Parathyroid adenoma (tissue), 2 donors: ENCODE measurements around the gene TM2D3.

ENCODE experiments used
- H2AFZ ChIP-seq: fragments of 300-600 bp; sonication (generic); one replicate; pipeline ENCODE4 v1.7.0; 2017; ENCODE audit warnings: antibody characterized with exemption, mild to moderate bottlenecking
- H3K27ac ChIP-seq: fragments of 300-600 bp; sonication (generic); one replicate; pipeline ENCODE4 v1.7.0; 2017
- H3K27me3 ChIP-seq: fragments of 300-600 bp; sonication (generic); one replicate; pipeline ENCODE4 v1.7.0; 2017; ENCODE audit warnings: low read length; ENCODE audit not compliant: control insufficient read depth, insufficient read depth
- H3K36me3 ChIP-seq: fragments of 300-600 bp; sonication (generic); one replicate; pipeline ENCODE4 v1.7.0; 2017; ENCODE audit warnings: low read length; ENCODE audit not compliant: control insufficient read depth, insufficient read depth
- H3K4me1 ChIP-seq: fragments of 300-600 bp; sonication (generic); one replicate; pipeline ENCODE4 v1.7.0; 2017; ENCODE audit warnings: control low read depth
- H3K4me2 ChIP-seq: fragments of 300-600 bp; sonication (generic); one replicate; pipeline ENCODE4 v1.7.0; 2017; ENCODE audit warnings: low read length
- H3K4me3 ChIP-seq: fragments of 300-600 bp; sonication (generic); one replicate; pipeline ENCODE4 v1.7.0; 2017; ENCODE audit warnings: low read depth, low read length
- H3K79me2 ChIP-seq: fragments of 300-600 bp; sonication (generic); one replicate; pipeline ENCODE4 v1.7.0; 2017; ENCODE audit warnings: control low read depth
- H3K9ac ChIP-seq: fragments of 300-600 bp; sonication (generic); one replicate; pipeline ENCODE4 v1.7.0; 2017; ENCODE audit warnings: mild to moderate bottlenecking
- H3K9me3 ChIP-seq: fragments of 300-600 bp; sonication (generic); one replicate; pipeline ENCODE4 v1.7.0; 2017; ENCODE audit warnings: low read length; ENCODE audit not compliant: control insufficient read depth
- CTCF ChIP-seq: fragments of 300-600 bp; sonication (generic); IDR thresholded peaks from one replicate; pipeline ENCODE4 v1.7.0; 2017; ENCODE audit warnings: antibody characterized with exemption, mild to moderate bottlenecking
- donor health status: primary hyperparathyroidism.

TM2D3 gene

GRCh38 chr15:101654171-101654570, 2.0 kb upstream of the TM2D3 start:
- no peaks in the 10 kb centered on the region for H3K36me3 ChIP-seq
- H3K9me3 ChIP-seq = no peaks in the 10 kb centered on the region
- peaks cover 16% of the 10 kb centered on the region for H3K79me2 ChIP-seq
- no peak overlapping the region for H3K4me2 ChIP-seq
- peaks cover 12% of the 10 kb centered on the region for H3K4me1 ChIP-seq
- H3K27ac ChIP-seq = no peak overlapping the region
- H2AFZ ChIP-seq = no peak overlapping the region
- no peak for TF ChIP-seq CTCF
- H3K9ac ChIP-seq = no peak overlapping the region
- H3K4me3 ChIP-seq = no peak overlapping the region
- no peaks in the 10 kb centered on the region for H3K27me3 ChIP-seq

- TF ChIP-seq CTCF = no peak
- peak overlapping the region; percentile 99 for H3K4me2 ChIP-seq
- H3K4me3 ChIP-seq = peak overlapping the region; percentile 92
- H3K79me2 ChIP-seq = peaks cover 16% of the 10 kb centered on the region
- H3K9ac ChIP-seq = no peak overlapping the region
- peak overlapping the region; percentile 88 for H3K27ac ChIP-seq
- H3K36me3 ChIP-seq = no peaks in the 10 kb centered on the region
- peaks cover 12% of the 10 kb centered on the region for H3K4me1 ChIP-seq
- no peaks in the 10 kb centered on the region for H3K27me3 ChIP-seq
- peak overlapping the region; percentile 97 for H2AFZ ChIP-seq
- no peaks in the 10 kb centered on the region for H3K9me3 ChIP-seq
Measured at GRCh38 chr15:101652786-101653430, 727 bp upstream of the TM2D3 start.

GRCh38 chr15:101651554-101652097, 555 bp downstream of the TM2D3 start:
- H3K4me3 ChIP-seq = peak overlapping the region; percentile 92
- no peaks in the 10 kb centered on the region for H3K27me3 ChIP-seq
- peak overlapping the region; percentile 97 for H2AFZ ChIP-seq
- H3K9me3 ChIP-seq = no peaks in the 10 kb centered on the region
- H3K4me2 ChIP-seq = peak overlapping the region; percentile 64
- H3K27ac ChIP-seq = peak overlapping the region; percentile 88
- peaks cover 12% of the 10 kb centered on the region for H3K4me1 ChIP-seq
- no peaks in the 10 kb centered on the region for H3K36me3 ChIP-seq
- peaks cover 16% of the 10 kb centered on the region for H3K79me2 ChIP-seq
- peak overlapping the region; percentile 76 for H3K9ac ChIP-seq
- no peak for TF ChIP-seq CTCF

DNA sequence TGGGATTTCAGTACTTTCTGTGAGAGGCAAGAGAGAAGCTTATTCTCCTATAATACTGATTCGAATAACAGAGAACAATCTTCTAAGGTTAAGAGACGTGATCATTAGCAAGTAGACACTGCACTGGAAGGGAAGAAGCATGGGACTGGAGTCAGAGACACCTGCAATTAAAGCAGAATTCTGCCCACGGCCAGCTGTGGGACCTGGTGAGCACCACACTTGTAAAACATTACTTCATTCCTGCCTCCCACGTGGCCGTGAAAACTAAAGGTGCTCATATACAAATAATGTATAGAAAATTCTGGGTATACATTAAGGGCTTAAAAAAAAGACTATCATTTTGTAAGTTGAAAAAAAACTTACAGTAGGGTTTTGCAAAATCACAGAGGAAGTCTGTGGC, 2.0 kb downstream of the TM2D3 start:
- H3K9ac ChIP-seq = no peak overlapping the region
- no peak overlapping the region for H3K27ac ChIP-seq
- H3K4me2 ChIP-seq = no peak overlapping the region
- H3K36me3 ChIP-seq = no peaks in the 10 kb centered on the region
- no peak for TF ChIP-seq CTCF
- no peaks in the 10 kb centered on the region for H3K27me3 ChIP-seq
- peaks cover 12% of the 10 kb centered on the region for H3K4me1 ChIP-seq
- H3K9me3 ChIP-seq = no peaks in the 10 kb centered on the region
- H2AFZ ChIP-seq = no peak overlapping the region
- no peak overlapping the region for H3K4me3 ChIP-seq
- peaks cover 16% of the 10 kb centered on the region for H3K79me2 ChIP-seq

DNA sequence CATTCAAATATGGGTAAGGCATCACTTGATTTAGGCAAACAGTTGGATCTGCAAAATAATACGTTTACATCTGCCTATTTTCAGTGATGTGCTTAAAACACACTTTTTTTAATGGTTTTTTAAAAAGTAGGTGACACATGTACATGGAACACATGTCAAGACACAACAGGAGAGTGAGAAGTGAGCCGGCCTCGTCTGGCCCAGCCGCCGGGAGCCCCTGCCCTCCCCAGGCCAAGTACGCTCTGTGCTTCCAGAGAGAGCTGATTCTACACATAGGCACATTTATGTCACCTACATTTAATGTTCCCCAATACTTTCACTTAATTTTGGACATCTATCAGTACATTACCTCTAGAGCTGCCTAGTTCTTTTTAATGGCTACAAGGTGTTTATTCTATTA, 3.8 kb downstream of the TM2D3 start:
- no peaks in the 10 kb centered on the region for H3K36me3 ChIP-seq

More for the DNA sequence above, 3.8 kb downstream of the TM2D3 start:
- no peak overlapping the region for H3K27ac ChIP-seq
- H3K9ac ChIP-seq = no peak overlapping the region
- peaks cover 12% of the 10 kb centered on the region for H3K4me1 ChIP-seq
- H3K27me3 ChIP-seq = no peaks in the 10 kb centered on the region
- H3K9me3 ChIP-seq = no peaks in the 10 kb centered on the region
- no peak for TF ChIP-seq CTCF
- no peak overlapping the region for H3K4me3 ChIP-seq
- no peak overlapping the region for H3K4me2 ChIP-seq
- no peak overlapping the region for H2AFZ ChIP-seq
- peaks cover 16% of the 10 kb centered on the region for H3K79me2 ChIP-seq
